ENCODE measurements around the gene RNF224. TPM values are rescaled to one million over a fixed set of nuclear protein-coding genes. Genes with fewer than 3 reads are reported as not detected.

RNF224 gene
- polyA plus RNA-seq, 1 donor, result 87.5 TPM

- Histone ChIP-seq H3K27ac (ENCODE audit: low read length) (no peak overlapping the region), H3K36me3 (ENCODE audit: control insufficient read depth, insufficient read depth, low read length) (no peaks in the 10 kb centered on the region), H3K27me3 (ENCODE audit: control insufficient read depth, insufficient read depth, low read length) (no peaks in the 10 kb centered on the region), H3K4me3 (ENCODE audit: low read length) (peak overlapping the region; percentile 47), H3K4me1 (ENCODE audit: control insufficient read depth, insufficient read depth, low read length) (peaks cover 59% of the 10 kb centered on the region), H3K9me3 (ENCODE audit: control insufficient read depth, low read depth, low read length) (peaks cover 9% of the 10 kb centered on the region)
- peak in 1 of 2 donors; percentile 27 for DNase-seq
- WGBS (ENCODE audit: insufficient coverage, low lambda C conversion rate), result no CpG with 5 or more reads among the region's 61 CpGs
These were observed 5.7 kb upstream of the RNF224 start for GRCh38 chr9:137221506-137222111.

- H3K4me1 ChIP-seq (ENCODE audit: control insufficient read depth, insufficient read depth, low read length), result peaks cover 59% of the 10 kb centered on the region
- peaks cover 9% of the 10 kb centered on the region for H3K9me3 ChIP-seq (ENCODE audit: control insufficient read depth, low read depth, low read length)
- no peaks in the 10 kb centered on the region for H3K36me3 ChIP-seq (ENCODE audit: control insufficient read depth, insufficient read depth, low read length)
- no peaks in the 10 kb centered on the region for H3K27me3 ChIP-seq (ENCODE audit: control insufficient read depth, insufficient read depth, low read length)
- peak within 1 kb of the TSS; percentile 79 for H3K27ac ChIP-seq (ENCODE audit: low read length)
- no CpG with 5 or more reads among the region's 88 CpGs for WGBS (ENCODE audit: insufficient coverage, low lambda C conversion rate)
- peak in 1 of 2 donors; percentile 60 for DNase-seq
- H3K4me3 ChIP-seq (ENCODE audit: low read length), result peak within 1 kb of the TSS; percentile 76
These were observed 4.9 kb upstream of the RNF224 start, which contains the start of gene RNF208 for GRCh38 chr9:137222190-137223077. TSS of gene RNF208 (minus strand) at chr9:137222240. CDS start at chr9:137221212, 1,028 bp downstream.

- H3K4me3 ChIP-seq (ENCODE audit: low read length), result peak overlapping the region; percentile 76
- peak overlapping the region; percentile 86 for H3K27ac ChIP-seq (ENCODE audit: low read length)
- DNase-seq, result peak; percentile 97 to 98
- peaks cover 12% of the 10 kb centered on the region for H3K9me3 ChIP-seq (ENCODE audit: control insufficient read depth, low read depth, low read length)
- no peaks in the 10 kb centered on the region for H3K36me3 ChIP-seq (ENCODE audit: control insufficient read depth, insufficient read depth, low read length)
- H3K4me1 ChIP-seq (ENCODE audit: control insufficient read depth, insufficient read depth, low read length), result peaks cover 57% of the 10 kb centered on the region
- no peaks in the 10 kb centered on the region for H3K27me3 ChIP-seq (ENCODE audit: control insufficient read depth, insufficient read depth, low read length)
- no CpG with 5 or more reads among the region's 63 CpGs for WGBS (ENCODE audit: insufficient coverage, low lambda C conversion rate)
These were observed 4.0 kb upstream of the RNF224 start for GRCh38 chr9:137223078-137223970.

- peak within 1 kb of the TSS; percentile 76 for H3K4me3 ChIP-seq (ENCODE audit: low read length)
- peak within 1 kb of the TSS; percentile 86 for H3K27ac ChIP-seq (ENCODE audit: low read length)
- no peaks in the 10 kb centered on the region for H3K27me3 ChIP-seq (ENCODE audit: control insufficient read depth, insufficient read depth, low read length)
- H3K36me3 ChIP-seq (ENCODE audit: control insufficient read depth, insufficient read depth, low read length), result no peaks in the 10 kb centered on the region
- peak in 1 of 2 donors; percentile 74 for DNase-seq
- peaks cover 62% of the 10 kb centered on the region for H3K4me1 ChIP-seq (ENCODE audit: control insufficient read depth, insufficient read depth, low read length)
- no CpG with 5 or more reads among the region's 23 CpGs for WGBS (ENCODE audit: insufficient coverage, low lambda C conversion rate)
- H3K9me3 ChIP-seq (ENCODE audit: control insufficient read depth, low read depth, low read length), result peaks cover 14% of the 10 kb centered on the region
These were observed 2.2 kb upstream of the RNF224 start, which contains the start of gene CYSRT1 for GRCh38 chr9:137224830-137225694. TSS of gene CYSRT1 (plus strand) at chr9:137225174. CDS start at chr9:137225622, 448 bp downstream.

DNA sequence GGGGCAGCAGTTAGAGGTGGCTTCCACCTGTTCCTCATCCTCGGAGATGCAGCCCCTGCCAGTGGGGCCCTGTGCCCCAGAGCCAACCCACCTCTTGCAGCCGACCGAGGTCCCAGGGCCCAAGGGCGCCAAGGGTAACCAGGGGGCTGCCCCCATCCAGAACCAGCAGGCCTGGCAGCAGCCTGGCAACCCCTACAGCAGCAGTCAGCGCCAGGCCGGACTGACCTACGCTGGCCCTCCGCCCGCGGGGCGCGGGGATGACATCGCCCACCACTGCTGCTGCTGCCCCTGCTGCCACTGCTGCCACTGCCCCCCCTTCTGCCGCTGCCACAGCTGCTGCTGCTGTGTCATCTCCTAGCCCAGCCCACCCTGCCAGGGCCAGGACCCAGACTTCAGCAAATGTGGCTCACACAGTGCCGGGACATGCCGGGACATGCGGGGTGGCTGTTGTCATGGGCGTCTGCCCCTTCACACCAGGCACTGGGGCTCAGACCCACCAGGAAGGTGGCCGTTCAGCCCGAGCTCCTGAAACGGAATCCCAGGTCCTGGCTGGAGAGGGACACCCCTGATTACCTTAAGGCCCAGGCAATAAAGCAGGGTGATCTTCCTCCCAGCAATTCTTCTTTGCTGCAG, 1.5 kb upstream of the RNF224 start:
- peak in 1 of 2 donors; percentile 30 for DNase-seq
- Histone ChIP-seq H3K9me3 (ENCODE audit: control insufficient read depth, low read depth, low read length) (peaks cover 7% of the 10 kb centered on the region), H3K27ac (ENCODE audit: low read length) (peak overlapping the region; percentile 82), H3K4me1 (ENCODE audit: control insufficient read depth, insufficient read depth, low read length) (peaks cover 70% of the 10 kb centered on the region), H3K36me3 (ENCODE audit: control insufficient read depth, insufficient read depth, low read length) (no peaks in the 10 kb centered on the region), H3K27me3 (ENCODE audit: control insufficient read depth, insufficient read depth, low read length) (no peaks in the 10 kb centered on the region), H3K4me3 (ENCODE audit: low read length) (no peak overlapping the region)
- no CpG with 5 or more reads among the region's 21 CpGs for WGBS (ENCODE audit: insufficient coverage, low lambda C conversion rate)

DNA sequence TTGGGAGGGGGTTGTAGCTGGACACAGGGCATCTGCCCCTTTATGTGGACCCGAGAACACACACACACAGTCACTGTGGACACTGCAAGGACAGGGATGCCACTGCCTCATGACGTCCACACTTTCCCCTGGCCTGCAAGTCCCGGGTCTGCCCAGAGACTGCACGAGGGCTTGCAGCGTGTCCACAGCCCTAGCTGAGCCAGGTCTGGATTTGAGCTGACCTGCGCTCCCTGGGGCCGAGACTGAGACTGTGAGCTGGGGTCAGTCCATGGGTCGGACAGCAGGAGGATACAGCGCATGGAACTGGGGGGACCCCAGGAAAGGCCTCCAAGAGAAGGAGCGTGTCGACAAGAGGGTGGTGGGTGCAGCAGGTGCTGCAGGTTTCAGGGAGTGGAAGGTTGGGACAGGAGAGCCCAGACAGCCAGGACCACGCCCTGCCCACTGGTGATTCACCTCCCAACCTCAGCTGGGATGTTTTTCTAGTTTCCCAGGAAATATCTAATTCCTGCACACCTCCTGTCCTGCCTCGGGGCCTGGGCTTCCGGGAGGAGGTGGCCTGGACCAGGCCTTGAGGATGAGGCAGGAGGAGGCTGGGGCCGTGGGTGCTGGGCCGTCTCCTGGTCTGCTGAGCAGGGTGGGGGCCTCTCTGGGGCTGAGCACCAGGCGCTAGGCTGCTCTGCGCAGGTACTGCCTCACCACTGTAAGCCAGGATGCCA, 806 bp upstream of the RNF224 start:
- Histone ChIP-seq H3K4me3 (ENCODE audit: low read length) (no peak overlapping the region), H3K27ac (ENCODE audit: low read length) (peak overlapping the region; percentile 82), H3K36me3 (ENCODE audit: control insufficient read depth, insufficient read depth, low read length) (no peaks in the 10 kb centered on the region), H3K27me3 (ENCODE audit: control insufficient read depth, insufficient read depth, low read length) (no peaks in the 10 kb centered on the region), H3K9me3 (ENCODE audit: control insufficient read depth, low read depth, low read length) (peaks cover 7% of the 10 kb centered on the region), H3K4me1 (ENCODE audit: control insufficient read depth, insufficient read depth, low read length) (peaks cover 77% of the 10 kb centered on the region)
- peak in 1 of 2 donors; percentile 68 for DNase-seq
- WGBS (ENCODE audit: insufficient coverage, low lambda C conversion rate), result no CpG with 5 or more reads among the region's 18 CpGs

- Histone ChIP-seq H3K4me1 (ENCODE audit: control insufficient read depth, insufficient read depth, low read length) (peaks cover 85% of the 10 kb centered on the region), H3K27ac (ENCODE audit: low read length) (peak overlapping the region; percentile 91), H3K36me3 (ENCODE audit: control insufficient read depth, insufficient read depth, low read length) (peaks cover 13% of the 10 kb centered on the region), H3K4me3 (ENCODE audit: low read length) (peak overlapping the region; percentile 41), H3K9me3 (ENCODE audit: control insufficient read depth, low read depth, low read length) (peaks cover 16% of the 10 kb centered on the region), H3K27me3 (ENCODE audit: control insufficient read depth, insufficient read depth, low read length) (no peaks in the 10 kb centered on the region)
- peak in 1 of 2 donors; percentile 41 for DNase-seq
- no CpG with 5 or more reads among the region's 18 CpGs for WGBS (ENCODE audit: insufficient coverage, low lambda C conversion rate)
These were observed 677 bp downstream of the RNF224 start for GRCh38 chr9:137227853-137228505.

DNA sequence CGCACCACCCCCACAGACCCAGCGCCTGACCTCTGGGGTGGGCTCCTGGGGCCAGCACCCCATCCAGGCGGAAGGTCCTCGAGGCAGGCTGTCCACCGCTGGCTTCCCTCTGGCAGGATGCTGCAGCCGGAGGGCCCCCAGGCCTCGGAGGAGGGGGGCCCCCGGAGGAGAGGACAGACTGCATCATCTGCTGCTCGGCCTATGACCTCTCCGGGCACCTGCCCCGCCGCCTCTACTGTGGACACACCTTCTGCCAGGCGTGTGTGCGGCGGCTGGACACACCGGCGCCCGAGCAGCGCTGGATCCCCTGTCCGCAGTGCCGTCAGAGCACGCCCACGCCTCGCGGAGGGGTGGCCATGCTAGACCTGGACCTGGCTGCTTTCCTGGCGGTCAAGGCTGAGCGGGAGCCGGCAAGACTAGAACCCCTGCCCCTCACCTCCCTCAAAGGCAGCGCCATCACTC, 1.2 kb downstream of the RNF224 start:
- peak overlapping the region; percentile 91 for H3K27ac ChIP-seq (ENCODE audit: low read length)
- peak in 1 of 2 donors; percentile 51 for DNase-seq
- peaks cover 83% of the 10 kb centered on the region for H3K4me1 ChIP-seq (ENCODE audit: control insufficient read depth, insufficient read depth, low read length)
- H3K27me3 ChIP-seq (ENCODE audit: control insufficient read depth, insufficient read depth, low read length), result no peaks in the 10 kb centered on the region
- peak overlapping the region; percentile 41 for H3K4me3 ChIP-seq (ENCODE audit: low read length)
- no CpG with 5 or more reads among the region's 29 CpGs for WGBS (ENCODE audit: insufficient coverage, low lambda C conversion rate)
- H3K9me3 ChIP-seq (ENCODE audit: control insufficient read depth, low read depth, low read length), result peaks cover 21% of the 10 kb centered on the region
- H3K36me3 ChIP-seq (ENCODE audit: control insufficient read depth, insufficient read depth, low read length), result peaks cover 18% of the 10 kb centered on the region
